ENCODE measurements around the gene WDR87. TPM values are rescaled to one million over a fixed set of nuclear protein-coding genes. Genes with fewer than 3 reads are reported as not detected.

WDR87 gene
- total and polyA plus RNA-seq, 10 of the 15 experiments (the other 5 are each of a cell fraction or from before 2014, with no cell fraction given), result not detected

DNA sequence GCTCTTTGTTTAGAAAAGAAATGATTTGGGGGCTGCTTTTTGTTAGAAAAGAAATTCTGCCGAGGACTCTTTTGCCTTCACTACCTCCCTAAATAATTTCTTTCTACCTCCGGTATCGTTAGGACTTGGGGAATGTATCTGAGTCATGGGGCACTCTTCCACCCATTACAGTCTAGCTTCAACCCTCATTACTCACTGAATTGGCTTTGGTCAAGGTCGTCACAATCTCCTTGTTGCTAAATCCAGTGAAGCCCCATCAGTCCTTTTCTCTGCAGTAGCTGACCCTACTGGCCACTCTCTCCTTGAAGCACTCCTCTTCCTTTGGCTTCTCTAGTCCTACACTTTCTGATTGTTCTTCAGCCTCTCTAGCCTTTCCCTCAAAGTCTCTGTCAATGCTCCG lies 34.0 kb downstream of the WDR87 start:
- Histone ChIP-seq H3K4me3 (no peak overlapping the region), H3K36me3 (ENCODE audit: control insufficient read depth in 2 of 2, insufficient read depth in 2 of 2, low read length in 1 of 2) (no peaks in the 10 kb centered on the region), H3K79me2 (ENCODE audit: control insufficient read depth, insufficient read depth, low read length) (no peaks in the 10 kb centered on the region), H2AFZ (ENCODE audit: control insufficient read depth, low read depth, low read length) (no peak overlapping the region), H4K20me1 (ENCODE audit: control insufficient read depth, insufficient read depth) (no peaks in the 10 kb centered on the region), H3K4me1 (ENCODE audit: control insufficient read depth, insufficient read depth, low read length) (no peaks in the 10 kb centered on the region), H3K27me3 (replicated peaks in 1 of 2; ENCODE audit: control insufficient read depth in 2 of 2, insufficient read depth in 2 of 2, low read length in 1 of 2) (no peaks in the 10 kb centered on the region; a peak in 1 of 4 replicates), H3K9ac (ENCODE audit: control insufficient read depth, insufficient read depth, low read length) (no peak overlapping the region), H3K9me3 (replicated peaks; ENCODE audit: control insufficient read depth, insufficient read depth, low read length) (no peaks in the 10 kb centered on the region; the same call in 1 of the 3 replicates), H3K27ac (ENCODE audit: control insufficient read depth, insufficient read depth) (no peak overlapping the region), H3K4me2 (ENCODE audit: control insufficient read depth, insufficient read depth) (no peak overlapping the region)
- in situ Hi-C loops (cut with MboI) (no loop called here), intact Hi-C loops (cut with micrococcal nuclease; ENCODE audit: unreplicated experiment) (no loop called here)
- CTCF ChIA-PET, result no interaction called here
- WGBS (ENCODE audit: insufficient coverage, insufficient replicate concordance, low lambda C conversion rate, missing lambda C conversion rate), result 14% methylated on average over 5 of the region's 5 CpGs
- POLR2A ChIA-PET, result no interaction called here
- SMC1A ChIA-PET (ENCODE audit: uncharacterized antibody, unreplicated experiment), result no interaction called here
- BruUV-seq (replicated peaks), result no TSS peak
- RAD21 ChIA-PET (ENCODE audit: unreplicated experiment), result no interaction called here
- DNase-seq (ENCODE audit: low read depth, low spot score) (no peak), ATAC-seq (no peak), FAIRE-seq (no peak)
- TF ChIP-seq CHD2 (IDR thresholded peaks at IDR 0.05; ENCODE audit: borderline replicate concordance, low read depth, low read length) (no peak), DPF2 (IDR thresholded peaks at IDR 0.05) (no peak), ZSCAN29 (IDR thresholded peaks at IDR 0.05) (no peak), NFYA (IDR thresholded peaks at IDR 0.05; ENCODE audit: borderline replicate concordance, low read depth, low read length) (no peak), CEBPB (IDR thresholded peaks at IDR 0.05; ENCODE audit: borderline replicate concordance in 1 of 2, low read depth in 2 of 2, low read length in 2 of 2) (no peak), NR2C1 (IDR thresholded peaks at IDR 0.05) (no peak), EP300 (IDR thresholded peaks at IDR 0.05; ENCODE audit: borderline replicate concordance in 1 of 2, control insufficient read depth in 1 of 2, low read depth in 2 of 2, low read length in 2 of 2) (no peak), POLR2AphosphoS5 (IDR thresholded peaks at IDR 0.05; ENCODE audit: low read length) (no peak)
- TF ChIP-seq, protein P1, sequence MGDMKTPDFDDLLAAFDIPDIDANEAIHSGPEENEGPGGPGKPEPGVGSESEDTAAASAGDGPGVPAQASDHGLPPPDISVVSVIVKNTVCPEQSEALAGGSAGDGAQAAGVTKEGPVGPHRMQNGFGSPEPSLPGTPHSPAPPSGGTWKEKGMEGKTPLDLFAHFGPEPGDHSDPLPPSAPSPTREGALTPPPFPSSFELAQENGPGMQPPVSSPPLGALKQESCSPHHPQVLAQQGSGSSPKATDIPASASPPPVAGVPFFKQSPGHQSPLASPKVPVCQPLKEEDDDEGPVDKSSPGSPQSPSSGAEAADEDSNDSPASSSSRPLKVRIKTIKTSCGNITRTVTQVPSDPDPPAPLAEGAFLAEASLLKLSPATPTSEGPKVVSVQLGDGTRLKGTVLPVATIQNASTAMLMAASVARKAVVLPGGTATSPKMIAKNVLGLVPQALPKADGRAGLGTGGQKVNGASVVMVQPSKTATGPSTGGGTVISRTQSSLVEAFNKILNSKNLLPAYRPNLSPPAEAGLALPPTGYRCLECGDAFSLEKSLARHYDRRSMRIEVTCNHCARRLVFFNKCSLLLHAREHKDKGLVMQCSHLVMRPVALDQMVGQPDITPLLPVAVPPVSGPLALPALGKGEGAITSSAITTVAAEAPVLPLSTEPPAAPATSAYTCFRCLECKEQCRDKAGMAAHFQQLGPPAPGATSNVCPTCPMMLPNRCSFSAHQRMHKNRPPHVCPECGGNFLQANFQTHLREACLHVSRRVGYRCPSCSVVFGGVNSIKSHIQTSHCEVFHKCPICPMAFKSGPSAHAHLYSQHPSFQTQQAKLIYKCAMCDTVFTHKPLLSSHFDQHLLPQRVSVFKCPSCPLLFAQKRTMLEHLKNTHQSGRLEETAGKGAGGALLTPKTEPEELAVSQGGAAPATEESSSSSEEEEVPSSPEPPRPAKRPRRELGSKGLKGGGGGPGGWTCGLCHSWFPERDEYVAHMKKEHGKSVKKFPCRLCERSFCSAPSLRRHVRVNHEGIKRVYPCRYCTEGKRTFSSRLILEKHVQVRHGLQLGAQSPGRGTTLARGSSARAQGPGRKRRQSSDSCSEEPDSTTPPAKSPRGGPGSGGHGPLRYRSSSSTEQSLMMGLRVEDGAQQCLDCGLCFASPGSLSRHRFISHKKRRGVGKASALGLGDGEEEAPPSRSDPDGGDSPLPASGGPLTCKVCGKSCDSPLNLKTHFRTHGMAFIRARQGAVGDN (IDR thresholded peaks at IDR 0.05), result no peak
- TF ChIP-seq, protein P2, sequence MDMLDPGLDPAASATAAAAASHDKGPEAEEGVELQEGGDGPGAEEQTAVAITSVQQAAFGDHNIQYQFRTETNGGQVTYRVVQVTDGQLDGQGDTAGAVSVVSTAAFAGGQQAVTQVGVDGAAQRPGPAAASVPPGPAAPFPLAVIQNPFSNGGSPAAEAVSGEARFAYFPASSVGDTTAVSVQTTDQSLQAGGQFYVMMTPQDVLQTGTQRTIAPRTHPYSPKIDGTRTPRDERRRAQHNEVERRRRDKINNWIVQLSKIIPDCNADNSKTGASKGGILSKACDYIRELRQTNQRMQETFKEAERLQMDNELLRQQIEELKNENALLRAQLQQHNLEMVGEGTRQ (IDR thresholded peaks at IDR 0.05; ENCODE audit: borderline replicate concordance, low read depth, low read length), result no peak
- TF ChIP-seq, protein P3, sequence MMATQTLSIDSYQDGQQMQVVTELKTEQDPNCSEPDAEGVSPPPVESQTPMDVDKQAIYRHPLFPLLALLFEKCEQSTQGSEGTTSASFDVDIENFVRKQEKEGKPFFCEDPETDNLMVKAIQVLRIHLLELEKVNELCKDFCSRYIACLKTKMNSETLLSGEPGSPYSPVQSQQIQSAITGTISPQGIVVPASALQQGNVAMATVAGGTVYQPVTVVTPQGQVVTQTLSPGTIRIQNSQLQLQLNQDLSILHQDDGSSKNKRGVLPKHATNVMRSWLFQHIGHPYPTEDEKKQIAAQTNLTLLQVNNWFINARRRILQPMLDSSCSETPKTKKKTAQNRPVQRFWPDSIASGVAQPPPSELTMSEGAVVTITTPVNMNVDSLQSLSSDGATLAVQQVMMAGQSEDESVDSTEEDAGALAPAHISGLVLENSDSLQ (IDR thresholded peaks at IDR 0.05), result no peak
